ENCODE data around the gene SLC16A3. TPM values are rescaled to one million over a fixed set of nuclear protein-coding genes. Genes with fewer than 3 reads are reported as not detected.

SLC16A3 gene
- total RNA-seq, 1 donor, result 222 TPM

DNA sequence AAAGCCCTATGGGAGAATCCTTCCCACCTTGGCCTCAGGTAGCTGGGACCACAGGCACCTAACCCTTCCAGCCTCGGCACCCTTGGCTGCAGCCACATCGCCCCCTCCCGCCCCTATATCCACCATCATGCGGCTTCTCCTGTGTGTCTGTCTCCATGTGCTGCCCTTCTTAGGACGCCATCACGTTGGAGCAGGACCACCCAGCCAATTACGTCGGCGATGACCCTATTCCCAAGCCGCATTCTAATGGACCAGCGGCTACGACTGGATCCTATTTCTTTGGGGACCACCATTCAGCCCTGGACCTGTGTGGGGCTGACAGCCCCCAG, 12.9 kb upstream of the SLC16A3 start:
- peak overlapping the region; percentile 66 for H3K4me2 ChIP-seq (ENCODE audit: insufficient read depth, low read length)
- no peak for DNase-seq (ENCODE audit: insufficient read length, low spot score, missing footprints)
- no peaks in the 10 kb centered on the region for H3K36me3 ChIP-seq (ENCODE audit: insufficient read depth, low read length)
- H3K9me3 ChIP-seq (ENCODE audit: low read depth, low read length), result no peaks in the 10 kb centered on the region
- H2AFZ ChIP-seq (ENCODE audit: low read length), result no peak overlapping the region
- TF ChIP-seq, protein P1, sequence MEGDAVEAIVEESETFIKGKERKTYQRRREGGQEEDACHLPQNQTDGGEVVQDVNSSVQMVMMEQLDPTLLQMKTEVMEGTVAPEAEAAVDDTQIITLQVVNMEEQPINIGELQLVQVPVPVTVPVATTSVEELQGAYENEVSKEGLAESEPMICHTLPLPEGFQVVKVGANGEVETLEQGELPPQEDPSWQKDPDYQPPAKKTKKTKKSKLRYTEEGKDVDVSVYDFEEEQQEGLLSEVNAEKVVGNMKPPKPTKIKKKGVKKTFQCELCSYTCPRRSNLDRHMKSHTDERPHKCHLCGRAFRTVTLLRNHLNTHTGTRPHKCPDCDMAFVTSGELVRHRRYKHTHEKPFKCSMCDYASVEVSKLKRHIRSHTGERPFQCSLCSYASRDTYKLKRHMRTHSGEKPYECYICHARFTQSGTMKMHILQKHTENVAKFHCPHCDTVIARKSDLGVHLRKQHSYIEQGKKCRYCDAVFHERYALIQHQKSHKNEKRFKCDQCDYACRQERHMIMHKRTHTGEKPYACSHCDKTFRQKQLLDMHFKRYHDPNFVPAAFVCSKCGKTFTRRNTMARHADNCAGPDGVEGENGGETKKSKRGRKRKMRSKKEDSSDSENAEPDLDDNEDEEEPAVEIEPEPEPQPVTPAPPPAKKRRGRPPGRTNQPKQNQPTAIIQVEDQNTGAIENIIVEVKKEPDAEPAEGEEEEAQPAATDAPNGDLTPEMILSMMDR (IDR thresholded peaks at IDR 0.05; ENCODE audit: extremely low read depth, low read depth, low read length), result no peak
- H3K27ac ChIP-seq (ENCODE audit: low read depth, low read length), result peak overlapping the region; percentile 90
- H3K79me2 ChIP-seq (ENCODE audit: insufficient read depth, low read length), result peaks cover 17% of the 10 kb centered on the region
- no peaks in the 10 kb centered on the region for H3K27me3 ChIP-seq (ENCODE audit: insufficient read depth, low read length)
- peaks cover 40% of the 10 kb centered on the region for H3K4me1 ChIP-seq (ENCODE audit: insufficient read depth, low read length)
- no peak overlapping the region for H3K4me3 ChIP-seq (ENCODE audit: insufficient read depth, low read length)
- no peaks in the 10 kb centered on the region for H4K20me1 ChIP-seq (ENCODE audit: insufficient read depth, low read length)

DNA sequence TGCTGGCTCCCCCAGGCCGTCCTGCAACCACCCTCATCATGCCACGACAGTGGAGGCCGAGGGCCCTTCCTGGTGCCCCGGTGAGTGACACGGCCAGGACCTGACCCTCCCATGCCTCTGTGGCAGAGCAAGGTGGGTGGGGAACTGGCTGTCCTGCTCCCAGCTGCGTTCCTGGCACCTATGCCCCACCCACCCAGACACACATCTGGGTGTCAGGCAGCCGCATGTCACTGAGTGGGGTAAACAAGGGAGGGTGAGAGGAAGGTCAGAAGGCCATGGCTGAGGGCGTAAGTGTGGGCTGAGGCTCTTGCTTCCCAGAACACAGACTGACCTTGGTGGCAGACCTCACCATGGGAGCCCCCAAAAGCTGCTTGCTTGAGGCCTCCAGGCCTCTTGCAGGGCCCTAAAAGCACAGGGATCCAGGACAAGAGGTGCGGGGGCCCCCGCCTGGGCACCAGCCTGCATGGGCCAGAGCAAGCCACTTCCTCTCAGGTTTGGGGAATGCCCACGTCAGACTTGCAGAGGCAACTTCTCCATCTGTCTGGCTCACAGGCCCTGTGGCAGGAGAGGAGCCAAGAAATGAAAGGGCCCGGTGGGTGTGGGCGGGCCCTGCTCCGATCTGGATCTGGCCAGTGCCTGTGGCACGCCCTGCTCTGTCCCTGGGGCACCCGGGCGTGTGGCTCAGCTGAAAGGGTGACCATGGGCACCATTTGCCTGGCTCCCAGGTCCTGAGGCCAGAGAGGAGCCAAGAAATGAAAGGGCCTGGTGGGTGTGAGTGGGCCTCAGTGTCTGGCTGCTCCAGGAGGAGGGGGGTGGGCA, 12.3 kb upstream of the SLC16A3 start:
- Histone ChIP-seq H3K9me3 (ENCODE audit: low read depth, low read length) (no peaks in the 10 kb centered on the region), H3K79me2 (ENCODE audit: insufficient read depth, low read length) (peaks cover 11% of the 10 kb centered on the region), H3K4me3 (ENCODE audit: insufficient read depth, low read length) (no peak overlapping the region), H3K4me2 (ENCODE audit: insufficient read depth, low read length) (peak overlapping the region; percentile 66), H3K27ac (ENCODE audit: low read depth, low read length) (peak overlapping the region; percentile 90), H3K27me3 (ENCODE audit: insufficient read depth, low read length) (no peaks in the 10 kb centered on the region), H4K20me1 (ENCODE audit: insufficient read depth, low read length) (no peaks in the 10 kb centered on the region), H2AFZ (ENCODE audit: low read length) (peak overlapping the region; percentile 53), H3K4me1 (ENCODE audit: insufficient read depth, low read length) (peaks cover 40% of the 10 kb centered on the region), H3K36me3 (ENCODE audit: insufficient read depth, low read length) (no peaks in the 10 kb centered on the region)
- TF ChIP-seq, protein P1 (IDR thresholded peaks at IDR 0.05; ENCODE audit: extremely low read depth, low read depth, low read length), result no peak
- DNase-seq (ENCODE audit: insufficient read length, low spot score, missing footprints), result peak; percentile 97

DNA sequence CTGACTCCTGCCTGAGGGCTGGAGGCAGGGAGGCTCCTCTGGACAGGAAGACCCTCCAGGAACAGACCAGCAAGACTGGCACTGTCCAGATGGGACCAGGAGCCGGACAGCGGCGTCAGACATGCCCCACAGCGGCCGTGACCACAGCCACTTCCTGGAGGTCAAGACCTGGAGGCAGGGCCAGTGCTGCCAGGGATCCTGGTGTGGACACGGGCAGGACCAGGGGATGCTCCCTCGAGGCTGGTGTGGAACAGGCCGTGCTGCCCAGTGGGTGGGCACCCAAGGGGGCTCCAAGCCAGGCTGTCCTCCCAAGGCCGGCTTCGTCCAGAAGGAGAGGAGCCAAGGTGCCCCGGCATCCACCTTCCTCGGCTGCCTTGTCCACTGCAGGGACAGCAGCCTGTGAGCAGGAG, 11.7 kb upstream of the SLC16A3 start:
- Histone ChIP-seq H4K20me1 (ENCODE audit: insufficient read depth, low read length) (no peaks in the 10 kb centered on the region), H3K4me3 (ENCODE audit: insufficient read depth, low read length) (peak overlapping the region; percentile 22), H3K4me2 (ENCODE audit: insufficient read depth, low read length) (peak overlapping the region; percentile 66), H2AFZ (ENCODE audit: low read length) (peak overlapping the region; percentile 51), H3K36me3 (ENCODE audit: insufficient read depth, low read length) (no peaks in the 10 kb centered on the region), H3K4me1 (ENCODE audit: insufficient read depth, low read length) (peaks cover 34% of the 10 kb centered on the region), H3K27ac (ENCODE audit: low read depth, low read length) (peak overlapping the region; percentile 90), H3K9me3 (ENCODE audit: low read depth, low read length) (no peaks in the 10 kb centered on the region), H3K27me3 (ENCODE audit: insufficient read depth, low read length) (no peaks in the 10 kb centered on the region), H3K79me2 (ENCODE audit: insufficient read depth, low read length) (peaks cover 5% of the 10 kb centered on the region)
- peak; percentile 88 for DNase-seq (ENCODE audit: insufficient read length, low spot score, missing footprints)
- TF ChIP-seq, protein P1 (IDR thresholded peaks at IDR 0.05; ENCODE audit: extremely low read depth, low read depth, low read length), result no peak

DNA sequence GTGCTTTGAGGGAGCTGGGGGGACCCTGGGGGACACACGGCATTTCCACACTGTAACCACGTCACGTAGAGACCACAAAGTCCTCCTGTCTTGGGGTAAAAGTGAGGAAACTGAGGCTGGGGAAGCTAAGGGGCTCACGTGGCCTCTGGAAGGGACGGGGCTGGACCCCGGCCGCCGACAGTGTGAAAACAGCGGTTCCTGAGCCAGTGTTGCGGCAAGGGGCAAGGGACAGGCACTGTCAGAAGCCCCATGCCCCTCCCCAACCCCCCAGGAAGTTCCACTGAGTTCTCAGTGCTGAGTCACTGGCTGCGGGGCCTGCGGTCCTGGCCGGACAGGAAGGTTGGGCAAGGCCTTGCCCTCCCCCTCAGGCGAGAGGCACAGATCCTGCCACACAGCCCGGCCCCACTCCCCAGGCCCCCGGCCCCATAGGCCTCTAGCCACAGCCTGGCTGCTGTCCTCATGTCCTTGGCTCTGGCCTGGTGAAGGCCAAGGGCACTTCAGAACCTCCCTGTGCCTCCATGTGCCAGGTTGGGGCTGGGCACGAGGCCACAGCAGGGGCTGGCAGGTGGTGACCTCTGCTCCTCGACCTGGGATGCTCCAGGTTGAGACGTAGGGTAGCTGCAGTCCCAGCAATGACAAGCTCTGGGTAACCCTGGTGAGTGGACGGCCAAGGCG, 11.2 kb upstream of the SLC16A3 start:
- Histone ChIP-seq H3K9me3 (ENCODE audit: low read depth, low read length) (no peaks in the 10 kb centered on the region), H3K27ac (ENCODE audit: low read depth, low read length) (peak overlapping the region; percentile 90), H3K4me3 (ENCODE audit: insufficient read depth, low read length) (peak overlapping the region; percentile 33), H3K4me2 (ENCODE audit: insufficient read depth, low read length) (peak overlapping the region; percentile 66), H2AFZ (ENCODE audit: low read length) (peak overlapping the region; percentile 51), H4K20me1 (ENCODE audit: insufficient read depth, low read length) (no peaks in the 10 kb centered on the region), H3K27me3 (ENCODE audit: insufficient read depth, low read length) (no peaks in the 10 kb centered on the region), H3K36me3 (ENCODE audit: insufficient read depth, low read length) (no peaks in the 10 kb centered on the region), H3K4me1 (ENCODE audit: insufficient read depth, low read length) (peaks cover 34% of the 10 kb centered on the region), H3K79me2 (ENCODE audit: insufficient read depth, low read length) (peaks cover 2% of the 10 kb centered on the region)
- DNase-seq (ENCODE audit: insufficient read length, low spot score, missing footprints), result peak; percentile 99
- TF ChIP-seq, protein P1 (IDR thresholded peaks at IDR 0.05; ENCODE audit: extremely low read depth, low read depth, low read length), result no peak

Data from osteoblast (primary cell).